Activated CD8-positive, alpha-beta memory T cell treated with anti-CD3 and anti-CD28 coated beads for 4 hours (primary cell): Measurements from ENCODE around the gene SLC41A3.
"Not testable (repeated sequence)": the region's sequence is repeated elsewhere in the genome, so short reads cannot be mapped to it uniquely, and the experiment has no call there.

Experiments used
- DNase-seq, 2 donors: peaks; one replicate each; pipeline ENCODE4 v3.0.0-alpha.2; 2020; ENCODE audit warnings: low read depth in 2 of 2

Gene SLC41A3

GRCh38 chr3:126106336-126107202 is 22.6 kb upstream of the SLC41A3 start:
- no peak for DNase-seq

- no peak for DNase-seq
These were observed 21.8 kb upstream of the SLC41A3 start for GRCh38 chr3:126105691-126106187.

DNA sequence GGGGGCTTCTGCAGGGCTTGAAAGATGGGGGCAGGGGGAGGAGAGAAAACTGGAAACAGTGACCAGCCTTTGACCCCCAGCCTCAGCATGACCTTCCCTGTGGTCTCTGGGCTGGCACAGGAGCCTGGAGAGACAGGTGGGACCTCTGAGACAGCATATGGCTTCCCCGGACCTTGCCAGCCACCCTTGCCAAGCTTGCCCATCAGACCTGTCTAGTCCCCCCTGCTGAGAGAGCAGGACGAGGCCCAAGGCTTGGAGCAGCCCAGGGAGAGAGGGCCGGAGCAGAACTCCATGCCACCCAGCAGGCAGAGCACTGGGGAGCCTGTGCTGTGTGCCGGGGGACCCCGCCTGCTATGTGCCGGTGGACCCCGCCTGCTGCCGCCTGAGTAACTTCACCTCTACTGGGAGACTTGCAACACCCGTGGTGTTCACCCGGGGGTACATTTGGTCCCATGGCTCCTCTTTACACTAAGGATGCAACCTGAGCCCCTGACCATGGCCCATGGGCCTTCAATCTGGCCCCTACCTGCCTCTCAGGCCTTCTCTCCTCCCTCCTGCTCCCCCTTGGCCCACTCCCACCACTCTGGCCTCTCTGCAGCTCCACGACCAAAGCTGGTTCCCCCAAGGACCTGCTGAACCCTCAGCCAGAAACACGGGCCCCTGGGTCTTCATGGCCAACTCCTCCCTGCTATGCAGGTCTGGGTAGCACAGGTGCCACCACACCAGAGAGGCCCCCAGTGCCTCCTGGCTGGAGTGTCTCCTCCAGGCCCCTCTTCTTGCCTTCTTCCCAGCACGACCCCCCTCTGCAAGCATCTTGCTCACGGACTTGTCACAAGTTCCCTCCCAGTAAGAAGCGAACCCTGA is 21.1 kb upstream of the SLC41A3 start:
- no peak for DNase-seq

DNA sequence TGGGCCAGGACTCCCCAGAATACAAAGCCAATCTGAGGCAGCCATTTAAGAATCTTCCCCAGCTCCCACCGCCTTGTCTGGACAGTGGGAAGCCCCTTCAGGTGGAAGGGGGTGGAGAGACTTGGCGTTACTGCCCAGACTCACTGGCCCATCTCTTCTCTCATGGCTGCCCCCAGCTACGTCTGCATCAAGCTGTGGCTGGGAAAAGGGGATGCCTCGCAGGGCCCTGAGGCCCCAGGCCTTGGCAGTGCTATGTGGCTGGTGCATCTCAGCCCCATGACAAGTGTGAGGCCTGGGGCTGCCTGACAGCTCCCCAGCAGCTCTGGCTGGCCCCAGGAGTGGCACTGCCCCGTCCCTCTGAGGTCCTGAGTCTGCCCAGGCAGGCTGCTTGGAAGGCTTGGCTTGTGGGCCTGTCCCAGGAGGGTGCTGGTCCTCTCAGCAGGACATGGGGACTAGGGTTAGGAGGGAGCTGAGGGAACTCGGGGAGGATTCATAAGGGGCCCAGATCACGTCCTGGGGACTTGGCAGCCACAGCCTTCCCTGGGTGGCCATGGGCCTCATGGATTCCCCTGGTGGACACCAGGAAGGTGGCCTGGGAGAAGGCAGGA is 20.2 kb upstream of the SLC41A3 start:
- DNase-seq = no peak

GRCh38 chr3:126103121-126104027 is 19.4 kb upstream of the SLC41A3 start:
- DNase-seq = no peak

- DNase-seq = no peak
These were observed 18.6 kb upstream of the SLC41A3 start for GRCh38 chr3:126102530-126102951.

- DNase-seq = no peak
These were observed 18.1 kb upstream of the SLC41A3 start for GRCh38 chr3:126102011-126102410.

DNA sequence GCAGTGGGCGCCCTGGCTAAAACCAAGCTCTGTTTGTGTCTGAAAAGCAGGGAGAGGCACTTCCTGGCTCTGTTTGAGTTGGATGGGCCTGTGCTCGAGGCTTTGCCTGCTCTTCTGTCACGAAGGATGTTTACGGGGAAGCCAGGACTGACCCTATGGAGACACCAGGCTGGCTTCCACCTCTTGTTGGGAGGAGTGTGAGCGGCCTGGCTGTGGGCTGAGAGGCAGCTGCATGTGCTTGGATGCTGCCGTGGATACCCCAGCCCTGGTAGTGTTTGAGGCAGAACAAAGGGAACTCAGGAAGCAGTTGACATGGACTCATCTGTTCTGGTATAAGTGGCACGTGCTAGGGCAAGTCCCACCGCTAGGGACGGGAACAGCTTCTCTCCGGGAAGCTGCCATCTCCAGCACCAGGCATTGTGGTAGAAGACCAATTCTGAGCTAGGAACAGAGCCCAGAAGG is 17.6 kb upstream of the SLC41A3 start:
- no peak for DNase-seq

- no peak for DNase-seq
These were observed 16.8 kb upstream of the SLC41A3 start for GRCh38 chr3:126100634-126101301.

- no peak for DNase-seq
These were observed 16.3 kb upstream of the SLC41A3 start for GRCh38 chr3:126100269-126100633.

DNA sequence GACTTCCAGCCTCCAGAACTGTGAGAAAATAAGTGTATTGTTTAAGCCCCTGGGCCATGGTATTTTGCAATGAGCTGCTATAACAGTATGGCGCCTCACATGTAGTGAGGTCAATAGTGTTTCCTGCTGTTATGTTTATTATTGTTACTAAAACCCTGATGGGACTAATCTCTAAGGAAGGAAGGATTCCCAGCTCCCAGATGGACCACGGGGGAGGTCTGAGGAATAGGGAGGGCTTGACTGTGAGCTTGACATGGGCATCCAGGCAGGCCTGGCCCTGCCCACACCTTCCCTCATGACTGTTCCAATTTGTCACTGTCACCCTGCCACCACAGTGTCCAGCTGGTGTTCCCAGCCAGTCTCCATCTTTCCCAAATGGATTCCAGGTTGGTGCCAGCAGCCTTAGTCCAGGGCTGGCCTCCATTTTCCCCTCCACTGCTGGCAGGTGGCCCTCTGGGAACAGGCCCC is 14.5 kb upstream of the SLC41A3 start:
- DNase-seq = no peak

GRCh38 chr3:126097801-126098200 is 13.9 kb upstream of the SLC41A3 start:
- no peak for DNase-seq

DNA sequence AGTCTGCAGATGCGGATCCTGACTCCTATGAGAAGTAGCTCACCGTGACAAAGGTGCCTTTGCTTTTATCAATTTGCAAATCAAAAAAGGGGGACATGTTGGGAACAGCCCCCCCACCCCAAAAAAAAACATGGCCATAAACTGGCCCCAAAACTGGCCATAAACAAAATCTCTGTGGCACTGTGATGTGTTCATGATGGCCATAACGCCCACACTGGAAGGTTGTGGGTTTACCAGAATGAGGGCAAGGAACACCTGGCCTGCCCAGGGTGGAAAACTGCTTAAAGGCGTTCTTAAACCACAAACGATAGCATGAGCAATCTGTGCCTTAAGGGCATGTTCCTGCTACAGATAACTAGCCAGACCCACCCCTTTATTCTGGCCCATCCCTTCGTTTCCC is 12.3 kb upstream of the SLC41A3 start:
- DNase-seq = not testable (repeated sequence)

- DNase-seq = not testable (repeated sequence)
These were observed 8.2 kb upstream of the SLC41A3 start for GRCh38 chr3:126092128-126092527.

DNA sequence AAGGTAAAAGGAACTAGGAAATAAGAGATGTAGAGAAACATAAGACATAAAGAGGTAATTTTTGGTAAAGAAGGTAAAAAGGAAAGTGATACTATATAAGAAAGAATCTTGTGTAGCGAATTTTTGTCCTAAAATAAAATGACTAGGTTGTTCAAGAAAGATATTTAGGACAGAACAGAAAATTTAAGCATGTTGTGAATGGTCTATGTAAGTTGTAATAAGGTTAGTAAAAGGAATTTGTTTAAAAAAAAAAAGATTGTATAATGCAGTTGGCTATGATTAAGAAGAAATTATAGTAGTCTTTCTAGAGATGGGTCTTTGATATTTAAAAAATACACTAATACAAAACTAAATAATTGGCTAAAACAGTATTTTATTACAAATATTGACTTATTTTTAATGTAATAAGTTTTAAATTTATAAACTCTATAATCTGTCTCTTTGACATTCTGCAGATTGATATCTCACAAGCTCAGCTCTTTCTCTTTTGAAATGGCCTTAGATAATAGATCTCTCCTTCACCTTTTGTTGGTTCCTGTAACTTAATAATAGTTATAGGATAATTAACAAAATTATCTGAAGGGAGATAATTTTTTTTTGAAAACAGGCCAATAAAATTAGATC is 3.7 kb upstream of the SLC41A3 start:
- DNase-seq = no peak

GRCh38 chr3:126085841-126086240 is 1.9 kb upstream of the SLC41A3 start:
- DNase-seq = no peak

DNA sequence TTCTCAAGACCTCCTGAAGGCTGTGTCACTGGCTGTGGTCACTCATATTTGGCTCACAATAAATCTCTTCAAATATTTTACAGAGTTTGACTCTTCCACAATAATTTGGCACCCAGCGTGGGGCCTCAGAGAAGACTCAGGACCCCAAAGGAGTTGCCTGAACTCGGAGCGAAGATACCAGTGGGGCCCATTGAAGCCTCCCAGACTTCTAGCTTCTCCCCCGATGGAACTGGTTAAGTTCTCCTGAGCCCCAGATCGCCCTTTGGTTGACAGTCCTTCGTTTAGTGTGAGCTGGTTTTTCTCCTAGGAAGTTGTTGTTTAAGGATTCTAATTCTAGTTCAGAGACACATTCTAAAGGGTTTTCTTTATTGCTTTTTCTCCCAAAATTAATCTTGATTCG is 1.4 kb upstream of the SLC41A3 start:
- DNase-seq = no peak

- no peak for DNase-seq
These were observed 850 bp upstream of the SLC41A3 start for GRCh38 chr3:126084768-126085180.

DNA sequence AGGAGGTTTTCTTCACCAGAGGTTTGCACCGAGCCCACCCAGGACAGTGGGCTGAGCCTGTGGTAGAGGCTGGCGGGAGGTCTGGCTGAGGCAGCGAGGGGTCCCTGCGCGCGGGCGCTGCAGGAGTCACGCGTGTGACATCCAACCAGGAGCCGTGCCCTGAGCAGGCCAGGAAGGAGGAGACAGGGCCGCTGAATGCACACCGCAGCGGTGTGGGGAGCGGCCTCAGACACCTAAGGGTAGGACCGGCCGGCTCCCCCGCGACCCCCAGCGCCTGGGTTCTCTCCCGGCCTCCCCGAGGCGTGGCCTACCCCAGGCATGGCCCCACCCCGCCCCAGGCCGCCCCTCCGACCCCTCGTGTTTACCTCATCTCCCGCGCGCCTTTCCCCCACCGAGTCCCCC is 412 bp downstream of the SLC41A3 start:
- DNase-seq = peak in 1 of 2 donors; percentile 12

DNA sequence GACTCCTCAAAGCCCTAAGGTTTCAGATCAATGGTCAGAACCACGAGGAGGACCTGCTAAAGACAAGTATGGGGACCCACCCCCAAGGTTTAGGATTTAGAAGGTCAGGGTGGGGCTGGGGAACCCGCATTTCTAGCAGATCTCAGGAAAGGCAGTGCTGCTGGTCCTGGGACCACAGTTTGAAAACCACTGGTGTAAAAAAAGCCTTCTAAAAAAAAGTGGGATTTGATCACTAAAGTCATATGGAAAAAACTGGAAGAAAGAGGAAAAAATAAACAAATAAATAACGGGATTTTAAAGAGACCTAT is 832 bp downstream of the SLC41A3 start:
- DNase-seq = no peak
